Lower leg skin (tissue), 3 donors: Measurements from ENCODE around the gene NLN.

Experiments
- CTCF ChIP-seq, 3 donors: fragments of 450-650 bp; IDR thresholded peaks; one replicate each; pipeline ENCODE4 v1.5.1; 2016; ENCODE audit warnings: antibody characterized with exemption in 3 of 3, mild to moderate bottlenecking in 3 of 3, moderate library complexity in 2 of 3
- POLR2A ChIP-seq, 2 donors: fragments of 450-650 bp; IDR thresholded peaks; one replicate each; pipeline ENCODE4 v1.6.1; 2016 to 2017; ENCODE audit warnings: antibody characterized with exemption in 2 of 2, mild to moderate bottlenecking in 1 of 2, moderate library complexity in 1 of 2

GRCh38 chr5:65769539-65769938, 47.5 kb downstream of the NLN start:
- TF ChIP-seq CTCF (IDR thresholded peaks at IDR 0.05) (no peak), POLR2A (IDR thresholded peaks at IDR 0.05) (no peak)
